Measurements from ENCODE around the gene SLC2A11.
"Not testable (repeated sequence)": the region's sequence is repeated elsewhere in the genome, so short reads cannot be mapped to it uniquely, and the experiment has no call there.

SLC2A11 gene

GRCh38 chr22:23909296-23909898 is 51.7 kb downstream of the SLC2A11 start:
- DNase-seq = no peak

- no peak for DNase-seq
Observed at GRCh38 chr22:23910496-23911190, 53.0 kb downstream of the SLC2A11 start.

- no peak for DNase-seq
Observed at GRCh38 chr22:23911318-23911980, 53.8 kb downstream of the SLC2A11 start.

GRCh38 chr22:23912293-23912903 is 54.7 kb downstream of the SLC2A11 start:
- DNase-seq = no peak

GRCh38 chr22:23913306-23913660 is 55.6 kb downstream of the SLC2A11 start:
- DNase-seq = no peak

- peak; percentile 80 for DNase-seq
Observed at GRCh38 chr22:23913661-23914353, 56.1 kb downstream of the SLC2A11 start.

GRCh38 chr22:23915290-23915689 is 57.6 kb downstream of the SLC2A11 start:
- DNase-seq = no peak

- DNase-seq = not testable (repeated sequence)
Observed at GRCh38 chr22:23920267-23920611, 62.6 kb downstream of the SLC2A11 start.

- DNase-seq = not testable (repeated sequence)
Observed at GRCh38 chr22:23921586-23922201, 64.0 kb downstream of the SLC2A11 start.

GRCh38 chr22:23922921-23923320 is 65.2 kb downstream of the SLC2A11 start:
- no peak for DNase-seq

- no peak for DNase-seq
Observed at GRCh38 chr22:23925020-23925606, 67.4 kb downstream of the SLC2A11 start.

- DNase-seq = no peak
Observed at GRCh38 chr22:23926561-23926960, 68.9 kb downstream of the SLC2A11 start.

Measured in NCI-H2081 treated with DMSO at 0.1 percent for 48 hours (cell line).